ENCODE measurements around the gene MST1R. TPM values are rescaled to one million over a fixed set of nuclear protein-coding genes. Genes with fewer than 3 reads are reported as not detected.
"Not testable (repeated sequence)": the region's sequence is repeated elsewhere in the genome, so short reads cannot be mapped to it uniquely, and the experiment has no call there.

MST1R gene
- total and polyA plus RNA-seq, 2 of the 4 experiments (the other 2 are of a cell fraction), result under 0.01 to 0.14 TPM

- in situ Hi-C loops (cut with MboI; ENCODE audit: low sequenced_read_pairs); CTCF ChIA-PET; H4K20me1 ChIP-seq (ENCODE audit: insufficient read depth, low read length); H3K18ac ChIP-seq (ENCODE audit: low read depth, low read length); H3K4me3 ChIP-seq (ENCODE audit: insufficient read depth, low read depth, low read length); H3K56ac ChIP-seq (ENCODE audit: extremely low read depth, insufficient read depth, low read length); H3K9ac ChIP-seq (ENCODE audit: low read depth, low read length); H3K27ac ChIP-seq (ENCODE audit: insufficient read depth, low read length); H3K79me1 ChIP-seq (ENCODE audit: low read depth in 1 of 2, low read length in 2 of 2); H2AK9ac ChIP-seq (replicated peaks; ENCODE audit: low read depth, low read length, poor library complexity); H4K5ac ChIP-seq (ENCODE audit: low read depth, low read length); dilution Hi-C loops (cut with HindIII; ENCODE audit: low sequenced_read_pairs, unreplicated experiment); H2AK5ac ChIP-seq (ENCODE audit: low read depth, low read length); DNase-seq; H3K23ac ChIP-seq (ENCODE audit: low read depth, low read length); H4K8ac ChIP-seq (ENCODE audit: low read depth in 2 of 2, low read length in 2 of 2); H3K9me3 ChIP-seq (ENCODE audit: control insufficient read depth, insufficient read depth, low read length); H2BK5ac ChIP-seq (ENCODE audit: low read depth, low read length, poor library complexity, severe bottlenecking); H3K9me1 ChIP-seq (ENCODE audit: insufficient read depth, low read length); H2BK20ac ChIP-seq (ENCODE audit: low read depth, low read length); H3K36me3 ChIP-seq (ENCODE audit: control insufficient read depth, insufficient read depth, low read length); H2BK15ac ChIP-seq (ENCODE audit: low read depth, low read length); intact Hi-C loops (cut with micrococcal nuclease); H2AFZ ChIP-seq (replicated peaks; ENCODE audit: low read length, poor library complexity); ATAC-seq (ENCODE audit: low read depth); H2BK120ac ChIP-seq (ENCODE audit: low read depth, low read length); H4K91ac ChIP-seq (ENCODE audit: insufficient read depth, low read depth, low read length); BruUV-seq (replicated peaks); H3K14ac ChIP-seq (replicated peaks; ENCODE audit: low read depth, low read length); POLR2A ChIA-PET (ENCODE audit: unreplicated experiment); H3K27me3 ChIP-seq (ENCODE audit: control insufficient read depth, insufficient read depth, low read length); H3K4ac ChIP-seq (ENCODE audit: low read depth, low read length); H3K4me2 ChIP-seq (ENCODE audit: low read depth, low read length): not testable (repeated sequence)
- 98% methylated on average over 7 of the region's 13 CpGs; no CpG with 5 or more reads in 1 of the 2 experiments for WGBS, 2 experiments (ENCODE audit: extremely low coverage in 2 of 2, insufficient read length in 1 of 2)
- H3K4me1 ChIP-seq (ENCODE audit: control insufficient read depth, insufficient read depth, low read length), result peaks cover 14% of the 10 kb centered on the region
Observed at GRCh38 chr3:49904448-49904847, 775 bp upstream of the MST1R start.
